LNCAP (cell line): ENCODE results near the gene DCUN1D5.

Source experiments
- CTCF ChIP-seq: fragments of 450-650 bp; IDR thresholded peaks from 2 replicates; pipeline ENCODE4 v1.5.1; 2017; ENCODE audit warnings: mild to moderate bottlenecking

Gene DCUN1D5

GRCh38 chr11:103108933-103109817, 17.2 kb upstream of the DCUN1D5 start, which contains the start of gene DYNC2H1:
TSS of gene DYNC2H1 (plus strand) at chr11:103109426. CDS start at chr11:103109575, 149 bp downstream.
- peak; percentile 62 for TF ChIP-seq CTCF

- TF ChIP-seq CTCF: no peak
Measured at GRCh38 chr11:103097279-103097678, 5.3 kb upstream of the DCUN1D5 start.

- TF ChIP-seq CTCF: no peak
Measured at GRCh38 chr11:103091064-103091800, 728 bp downstream of the DCUN1D5 start.

GRCh38 chr11:103086461-103086860, 5.5 kb downstream of the DCUN1D5 start:
- TF ChIP-seq CTCF: no peak

GRCh38 chr11:103085758-103086365, 6.1 kb downstream of the DCUN1D5 start:
- TF ChIP-seq CTCF: no peak

GRCh38 chr11:103079833-103080232, 12.1 kb downstream of the DCUN1D5 start:
- TF ChIP-seq CTCF: no peak

GRCh38 chr11:103078710-103079109, 13.2 kb downstream of the DCUN1D5 start:
- TF ChIP-seq CTCF: no peak
